Subcutaneous abdominal adipose tissue (tissue), 5 donors: ENCODE measurements around the gene SLFN5.
"Not testable (repeated sequence)": the region's sequence is repeated elsewhere in the genome, so short reads cannot be mapped to it uniquely, and the experiment has no call there.

Experiments
- H3K27ac ChIP-seq: one replicate; pipeline ENCODE4 v1.7.0; 2013; ENCODE audit warnings: low read depth, mild to moderate bottlenecking, inconsistent platforms, low read length, moderate library complexity
- H3K27me3 ChIP-seq, 5 donors: one replicate each; pipeline ENCODE4 v1.7.0; 2013; ENCODE audit warnings: low read length in 5 of 5, inconsistent platforms in 1 of 5; ENCODE audit not compliant: control insufficient read depth in 5 of 5, insufficient read depth in 4 of 5
- H3K36me3 ChIP-seq, 5 donors: one replicate each; pipeline ENCODE4 v1.7.0; 2013; ENCODE audit warnings: low read length in 5 of 5; ENCODE audit not compliant: control insufficient read depth in 5 of 5, insufficient read depth in 5 of 5
- H3K4me1 ChIP-seq, 5 donors: one replicate each; pipeline ENCODE4 v1.7.0; 2013; ENCODE audit warnings: low read length in 5 of 5, mild to moderate bottlenecking in 3 of 5, moderate library complexity in 1 of 5; ENCODE audit not compliant: control insufficient read depth in 5 of 5, insufficient read depth in 5 of 5
- H3K4me3 ChIP-seq, 5 donors: one replicate each; pipeline ENCODE4 v1.7.0; 2013; ENCODE audit warnings: low read length in 5 of 5, low read depth in 1 of 5
- H3K9ac ChIP-seq, 5 donors: one replicate each; pipeline ENCODE4 v1.7.0; 2013; ENCODE audit warnings: low read length in 5 of 5, mild to moderate bottlenecking in 4 of 5, moderate library complexity in 3 of 5
- H3K9me3 ChIP-seq, 5 donors: one replicate each; pipeline ENCODE4 v1.7.0; 2013; ENCODE audit warnings: low read length in 5 of 5; ENCODE audit not compliant: control insufficient read depth in 5 of 5
- donor health status: healthy.
- donor health status: healthy.
- donor health status: healthy.
- donor health status: healthy.
- donor health status: healthy.

SLFN5 gene

GRCh38 chr17:35242805-35243560, at the start of gene SLFN5:
Gene SLFN5, plus strand, starts transcription at chr17:35243072. Its CDS starts 15,619 bp downstream, at chr17:35258691.
- Histone ChIP-seq H3K36me3 (peaks cover 0 to 11% (median 3%) of the 10 kb centered on the region in 5 donors), H3K27ac (peak within 1 kb of the TSS; percentile 100), H3K4me3 (peak within 1 kb of the TSS; percentile 87 to 92 (median 90)), H3K27me3 (no peaks in the 10 kb centered on the region), H3K9me3 (no peaks in the 10 kb centered on the region), H3K9ac (peak within 1 kb of the TSS; percentile 93 to 97 (median 95)), H3K4me1 (peaks cover 14 to 43% (median 42%) of the 10 kb centered on the region in 5 donors)

- not testable (repeated sequence) for H3K27ac ChIP-seq, H3K36me3 ChIP-seq, H3K27me3 ChIP-seq, H3K4me1 ChIP-seq, H3K9me3 ChIP-seq, H3K9ac ChIP-seq, H3K4me3 ChIP-seq
Observed at GRCh38 chr17:35194001-35194400, 48.9 kb upstream of the SLFN5 start, which contains the start of gene SLC35G3. Gene SLC35G3, minus strand, starts transcription at chr17:35194393. Its CDS starts 86 bp downstream, at chr17:35194307.

GRCh38 chr17:35195062-35195461, 47.8 kb upstream of the SLFN5 start:
- not testable (repeated sequence) for H3K27ac ChIP-seq, H3K27me3 ChIP-seq, H3K9ac ChIP-seq, H3K9me3 ChIP-seq, H3K4me3 ChIP-seq, H3K4me1 ChIP-seq, H3K36me3 ChIP-seq

DNA sequence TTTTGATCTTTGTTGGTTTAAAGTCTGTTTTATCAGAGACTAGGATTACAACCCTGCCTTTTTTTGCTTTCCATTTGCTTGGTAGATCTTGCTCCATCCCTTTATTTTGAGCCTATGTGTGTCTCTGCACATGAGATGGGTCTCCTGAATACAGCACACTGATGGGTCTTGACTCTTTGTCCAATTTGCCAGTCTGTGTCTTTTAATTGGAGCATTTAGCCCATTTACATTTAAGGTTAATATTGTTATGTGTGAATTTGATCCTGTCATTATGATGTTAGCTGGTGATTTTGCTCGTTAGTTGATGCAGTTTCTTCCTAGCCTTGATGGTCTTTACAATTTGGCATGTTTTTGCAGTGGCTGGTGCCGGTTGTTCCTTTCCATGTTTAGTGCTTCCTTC, 40.3 kb upstream of the SLFN5 start:
- not testable (repeated sequence) for H3K27ac ChIP-seq

GRCh38 chr17:35210741-35211140, 32.1 kb upstream of the SLFN5 start:
- peaks cover 0 to 28% (median 2%) of the 10 kb centered on the region in 5 donors for H3K4me1 ChIP-seq
- no peaks in the 10 kb centered on the region for H3K9me3 ChIP-seq
- no peak overlapping the region for H3K4me3 ChIP-seq
- H3K27me3 ChIP-seq, result no peaks in the 10 kb centered on the region
- no peaks in the 10 kb centered on the region for H3K36me3 ChIP-seq
- H3K27ac ChIP-seq, result no peak overlapping the region
- H3K9ac ChIP-seq, result no peak overlapping the region

More for the DNA sequence above, 40.3 kb upstream of the SLFN5 start:
- H3K27me3 ChIP-seq, H3K9ac ChIP-seq, H3K4me3 ChIP-seq, H3K4me1 ChIP-seq, H3K36me3 ChIP-seq, H3K9me3 ChIP-seq: not testable (repeated sequence)

DNA sequence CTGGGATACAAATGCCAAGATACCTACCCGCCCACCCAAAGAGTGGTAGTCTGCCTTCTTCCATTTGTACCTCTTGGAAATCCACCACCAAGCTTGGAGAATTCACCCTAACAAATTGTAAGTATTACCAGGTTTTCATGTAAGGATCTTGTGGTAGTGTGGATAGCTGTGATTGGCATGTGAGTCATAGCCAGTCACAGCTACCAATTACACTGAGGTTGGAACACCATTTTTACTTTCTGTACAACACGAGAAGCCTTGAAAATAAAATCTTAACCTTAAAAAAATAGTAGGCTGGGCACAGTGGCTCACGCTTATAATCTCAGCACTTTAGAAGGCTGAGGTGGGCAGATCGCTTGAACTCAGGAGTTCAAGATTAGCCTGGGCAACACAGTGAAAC, 30.2 kb upstream of the SLFN5 start:
- Histone ChIP-seq H3K27ac (no peak overlapping the region), H3K9ac (no peak overlapping the region), H3K36me3 (no peaks in the 10 kb centered on the region), H3K4me3 (no peak overlapping the region), H3K9me3 (no peaks in the 10 kb centered on the region), H3K4me1 (peaks cover 0 to 28% (median 2%) of the 10 kb centered on the region in 5 donors), H3K27me3 (no peaks in the 10 kb centered on the region)

DNA sequence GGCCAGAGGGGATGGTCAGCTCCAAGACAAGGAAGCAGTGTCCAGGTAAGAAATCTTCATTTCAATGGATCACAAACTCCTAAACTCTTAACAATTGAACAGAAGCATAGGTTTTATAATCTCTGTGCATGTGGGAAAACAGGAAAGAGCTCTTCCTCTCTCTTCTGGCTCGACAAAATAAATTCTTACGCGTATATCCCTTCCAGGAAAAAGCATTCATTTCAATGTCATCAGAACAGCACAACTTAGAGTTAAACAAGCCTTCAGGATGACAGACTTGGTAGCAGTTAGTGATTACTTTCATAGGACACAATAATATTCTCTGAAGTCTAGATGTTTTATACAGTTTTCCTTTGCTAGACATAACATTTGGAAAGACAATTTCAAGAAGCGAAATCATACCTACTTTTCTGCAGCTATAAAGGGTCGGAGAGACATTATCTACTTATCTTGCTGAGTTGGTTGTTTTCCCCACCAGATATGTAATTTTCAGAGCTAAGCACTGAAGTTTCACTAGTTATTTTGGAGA, 29.4 kb upstream of the SLFN5 start:
- Histone ChIP-seq H3K4me1 (peaks cover 0 to 31% (median 2%) of the 10 kb centered on the region in 5 donors), H3K4me3 (no peak overlapping the region), H3K27ac (peak overlapping the region; percentile 14)

GRCh38 chr17:35214192-35214591, 28.7 kb upstream of the SLFN5 start:
- Histone ChIP-seq H3K9ac (no peak overlapping the region), H3K4me3 (no peak overlapping the region), H3K9me3 (no peaks in the 10 kb centered on the region), H3K27me3 (no peaks in the 10 kb centered on the region), H3K4me1 (peaks cover 0 to 38% (median 4%) of the 10 kb centered on the region in 5 donors), H3K36me3 (no peaks in the 10 kb centered on the region), H3K27ac (peak overlapping the region; percentile 14)

More for the DNA sequence above, 29.4 kb upstream of the SLFN5 start:
- Histone ChIP-seq H3K9ac (no peak overlapping the region), H3K27me3 (no peaks in the 10 kb centered on the region), H3K9me3 (no peaks in the 10 kb centered on the region), H3K36me3 (no peaks in the 10 kb centered on the region)

- Histone ChIP-seq H3K36me3 (no peaks in the 10 kb centered on the region), H3K4me3 (no peak overlapping the region), H3K27ac (peak overlapping the region; percentile 14), H3K4me1 (peaks cover 0 to 43% (median 4%) of the 10 kb centered on the region in 5 donors), H3K9ac (peak overlapping the region in 1 of 5 donors; percentile 19), H3K9me3 (no peaks in the 10 kb centered on the region), H3K27me3 (no peaks in the 10 kb centered on the region)
Observed at GRCh38 chr17:35214631-35215273, 28.1 kb upstream of the SLFN5 start.

GRCh38 chr17:35217107-35217506, 25.8 kb upstream of the SLFN5 start:
- Histone ChIP-seq H3K27me3 (no peaks in the 10 kb centered on the region), H3K27ac (no peak overlapping the region)

More at GRCh38 chr17:35217107-35217506, 25.8 kb upstream of the SLFN5 start:
- Histone ChIP-seq H3K4me3 (no peak overlapping the region), H3K9ac (no peak overlapping the region), H3K9me3 (no peaks in the 10 kb centered on the region), H3K4me1 (peaks cover 0 to 43% (median 4%) of the 10 kb centered on the region in 5 donors), H3K36me3 (no peaks in the 10 kb centered on the region)
